Left forelimb (tissue), 1 donor: ENCODE data around the gene RNF225.
"Not testable (repeated sequence)": the region's sequence is repeated elsewhere in the genome, so short reads cannot be mapped to it uniquely, and the experiment has no call there.

Source experiments
- DNase-seq: peaks from one replicate; pipeline ENCODE4 v3.0.0-alpha.2; 2018; ENCODE audit warnings: low spot score

Gene RNF225

GRCh38 chr19:58387338-58388174 lies 7.9 kb upstream of the RNF225 start:
- peak; percentile 33 for DNase-seq

DNA sequence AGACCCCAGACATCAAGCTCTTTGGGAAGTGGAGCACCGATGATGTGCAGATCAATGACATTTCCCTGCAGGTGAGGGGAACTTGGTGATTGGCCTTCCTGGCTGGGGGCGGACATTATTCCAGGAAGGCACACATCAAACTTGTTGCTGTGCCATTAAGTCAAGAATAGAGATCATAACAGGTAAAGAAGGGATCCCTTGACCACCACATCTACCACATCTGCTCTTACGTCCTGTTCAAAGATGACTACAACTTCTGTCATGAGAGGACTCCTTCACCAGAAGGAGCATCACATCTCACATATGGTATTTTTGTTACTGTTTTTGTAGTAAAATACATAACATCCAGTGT lies 7.3 kb upstream of the RNF225 start:
- DNase-seq, result no peak

- no peak for DNase-seq
Observed at GRCh38 chr19:58392945-58393724, 2.3 kb upstream of the RNF225 start.

DNA sequence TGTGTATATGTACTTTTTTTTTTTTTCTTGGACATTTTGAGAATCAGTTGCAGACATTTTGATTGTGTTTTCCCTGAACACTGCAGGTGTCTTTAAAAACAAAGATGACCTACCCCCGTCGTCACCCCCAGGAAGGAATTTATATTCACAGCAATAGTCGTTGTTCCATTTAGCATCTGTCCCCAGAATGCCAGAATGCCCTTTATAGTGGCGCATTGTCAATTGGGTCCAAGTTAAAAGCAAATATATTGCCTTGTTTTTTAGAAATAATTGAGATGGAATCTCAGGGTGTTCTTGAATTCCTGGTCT lies 1.8 kb upstream of the RNF225 start:
- no peak for DNase-seq

DNA sequence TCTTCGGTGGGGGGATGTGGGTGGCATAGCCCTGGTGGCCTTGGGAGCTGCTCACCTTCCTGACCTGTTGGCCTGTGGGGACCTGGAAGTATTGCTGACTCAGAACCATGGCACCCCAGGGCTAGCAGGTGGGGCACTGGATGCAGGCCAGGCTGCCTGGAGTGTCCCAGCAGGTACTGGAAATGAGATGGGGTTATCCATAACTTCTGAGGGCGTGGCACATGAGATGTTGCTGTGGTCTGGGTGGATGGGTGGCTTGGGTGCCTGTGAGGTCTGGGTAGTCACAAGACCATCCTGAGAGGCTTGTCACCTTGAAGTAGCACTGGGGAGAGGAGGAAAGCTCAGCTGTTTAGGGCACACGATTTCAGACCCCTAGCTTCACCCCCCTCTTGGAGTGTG lies 636 bp upstream of the RNF225 start:
- DNase-seq, result no peak

GRCh38 chr19:58395979-58396627 lies 647 bp downstream of the RNF225 start:
- DNase-seq, result no peak

- no peak for DNase-seq
Observed at GRCh38 chr19:58396691-58397532, 1.5 kb downstream of the RNF225 start.

DNA sequence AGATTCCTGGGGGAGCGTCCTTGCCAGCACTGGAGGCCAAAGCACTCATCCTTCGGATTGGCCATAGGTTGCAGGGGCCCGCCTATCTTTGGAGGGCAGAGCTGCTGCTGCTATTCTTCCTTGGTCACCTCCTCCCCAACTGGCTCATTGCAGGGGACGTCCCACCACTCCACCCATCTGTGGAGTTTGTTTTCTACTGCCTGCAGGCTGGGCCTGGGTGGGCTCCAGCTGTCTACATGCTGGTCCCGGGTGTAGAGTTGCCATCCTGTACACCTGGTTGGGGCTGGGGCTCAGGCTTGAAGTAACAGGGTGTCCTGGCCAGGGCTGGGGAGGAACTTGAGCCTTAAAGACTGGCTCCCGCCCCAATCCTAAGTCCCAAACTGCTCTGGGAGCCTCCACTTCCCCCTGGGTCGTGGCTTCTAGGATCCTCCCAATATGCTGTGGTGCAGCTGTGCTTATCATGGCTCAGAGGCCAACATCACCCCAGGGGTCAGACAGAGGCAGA lies 2.1 kb downstream of the RNF225 start:
- no peak for DNase-seq

DNA sequence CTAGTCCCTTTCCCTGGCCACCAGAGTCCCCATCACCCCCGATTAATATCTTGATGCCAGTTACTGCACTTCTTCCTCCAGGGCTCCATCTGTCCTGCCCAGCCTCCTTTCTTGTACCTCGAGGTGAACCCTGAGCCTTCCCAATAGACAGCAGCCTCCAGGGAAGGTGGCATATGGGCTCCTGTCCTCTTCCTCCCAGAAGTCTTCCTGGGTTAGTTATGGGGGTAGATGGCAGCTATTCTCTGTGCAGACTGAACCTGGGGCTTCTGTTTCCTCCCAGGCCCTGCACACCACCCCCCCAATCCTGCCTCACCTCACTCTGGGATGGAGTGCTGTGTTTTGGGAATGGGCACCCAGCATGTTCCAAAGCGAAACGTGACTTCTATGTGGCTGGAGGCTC lies 2.6 kb downstream of the RNF225 start:
- DNase-seq, result no peak

DNA sequence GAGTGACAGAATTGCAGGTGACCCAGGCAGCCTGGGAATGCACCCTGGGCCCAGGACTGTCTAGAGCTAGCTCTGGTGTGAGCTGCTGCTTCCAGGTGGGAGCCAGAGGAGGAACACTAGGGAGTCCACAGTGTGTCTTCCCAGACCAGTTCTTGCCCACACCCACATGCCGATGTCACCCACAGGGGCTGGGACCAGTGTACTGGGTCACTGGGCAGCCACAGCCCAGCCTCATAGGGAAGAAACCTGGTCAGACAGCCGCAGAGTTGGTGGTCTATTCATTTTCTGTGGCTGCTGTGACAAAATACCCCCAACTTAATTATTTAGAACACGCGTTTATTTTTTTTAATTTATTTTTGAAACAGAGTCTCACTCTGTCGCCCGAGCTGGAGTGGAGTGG lies 3.1 kb downstream of the RNF225 start:
- DNase-seq, result no peak

GRCh38 chr19:58399903-58400302 lies 4.4 kb downstream of the RNF225 start:
- DNase-seq, result no peak

DNA sequence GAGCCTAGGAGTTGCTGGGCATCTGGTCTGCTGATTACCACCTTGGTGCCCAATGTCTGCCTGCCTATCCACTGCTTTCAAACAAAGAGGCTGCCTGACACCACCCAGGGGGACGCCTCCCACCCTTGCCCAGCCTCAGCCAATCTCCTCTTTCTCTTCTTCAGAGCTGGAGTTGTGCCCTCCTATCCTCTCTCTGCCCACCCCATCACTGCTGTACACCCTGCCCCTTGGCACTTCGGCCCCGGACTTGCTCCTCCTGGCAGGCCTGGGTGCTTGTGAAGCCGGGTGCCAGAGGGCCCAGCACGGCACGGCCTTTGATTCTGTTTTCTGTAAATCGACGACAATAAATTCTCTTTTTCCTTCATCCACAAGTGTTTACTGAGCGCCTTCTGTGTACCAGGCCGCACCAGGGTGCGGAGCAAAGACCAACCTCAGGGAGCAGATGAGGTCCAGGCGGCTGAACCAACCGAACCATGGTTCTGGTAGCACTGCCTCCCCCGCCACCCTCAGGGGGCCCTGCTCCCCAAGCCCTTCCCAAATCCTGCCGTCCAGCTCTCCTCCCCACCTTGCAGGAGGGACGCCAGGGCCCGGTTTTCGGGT lies 5.0 kb downstream of the RNF225 start:
- DNase-seq, result no peak

DNA sequence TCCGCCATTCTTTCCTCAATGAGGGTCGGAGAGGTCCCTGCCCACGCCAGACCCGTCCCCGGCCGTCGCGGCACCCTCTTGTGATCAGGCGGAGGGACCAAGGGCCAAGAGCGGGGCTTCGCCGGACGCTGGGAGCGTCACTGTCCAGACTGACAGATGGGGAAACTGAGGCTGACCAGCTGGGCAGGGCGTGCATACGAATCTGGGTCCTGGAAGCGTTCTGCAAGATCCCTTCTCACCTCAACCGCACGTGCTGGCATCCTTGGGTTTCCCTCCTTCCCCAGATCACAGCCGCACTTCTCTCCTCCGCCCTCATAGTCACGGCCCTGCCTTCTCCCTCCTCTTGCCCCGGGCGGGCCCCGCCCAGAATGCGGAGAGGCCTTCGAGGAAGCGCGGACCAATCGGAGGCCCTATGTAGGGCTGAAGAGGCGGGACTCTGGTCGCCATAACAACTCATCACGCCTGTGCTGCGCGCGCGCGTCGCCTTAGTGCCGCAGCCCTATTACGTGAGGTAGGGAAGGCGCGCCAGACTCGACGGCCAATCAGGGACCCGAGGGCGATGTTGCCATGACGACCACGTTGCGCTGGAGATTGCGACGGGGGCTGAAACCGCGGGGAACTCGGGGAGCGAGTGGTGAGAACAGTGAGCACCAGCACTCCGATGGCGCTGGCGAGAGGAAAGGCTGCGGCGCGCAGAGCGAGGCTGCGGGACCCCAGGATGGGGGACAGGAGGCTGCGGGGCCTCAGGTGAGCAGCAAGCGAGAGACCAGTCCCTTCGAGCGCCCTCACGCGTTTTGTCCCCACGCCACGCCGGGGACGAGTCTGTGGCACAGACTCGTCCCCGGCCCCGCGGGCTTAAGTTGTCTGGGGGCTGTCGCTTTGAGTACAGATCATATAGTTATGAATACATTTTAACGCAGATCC lies 5.7 kb downstream of the RNF225 start:
- DNase-seq, result peak; percentile 99

DNA sequence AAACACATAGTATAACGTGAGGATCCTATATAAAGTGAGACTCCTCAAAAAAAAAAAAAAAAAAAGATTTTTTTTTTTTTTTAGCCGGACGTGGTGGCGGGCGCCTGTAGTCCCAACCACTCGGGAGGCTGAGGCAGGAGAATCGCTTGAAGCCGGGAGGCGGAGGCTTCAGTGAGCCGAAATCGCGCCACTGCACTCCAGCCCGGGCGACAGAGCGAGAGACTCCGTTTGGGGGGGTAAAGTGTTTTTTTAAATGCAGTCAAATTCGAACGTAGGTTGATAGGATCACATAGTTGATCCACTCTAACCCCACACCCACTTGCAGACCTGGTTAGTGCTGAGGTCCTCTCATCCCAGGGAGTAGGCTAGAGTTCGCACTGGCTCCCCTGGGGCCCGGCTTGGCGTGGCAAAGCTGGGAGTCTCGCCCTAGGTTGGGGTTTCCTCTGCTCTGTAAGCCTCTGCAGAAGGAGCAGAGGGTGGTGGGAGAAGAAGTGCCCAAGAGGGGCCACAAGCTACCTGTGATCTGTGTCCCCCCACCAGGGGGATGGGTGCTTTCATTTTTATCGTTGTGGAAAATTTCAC lies 6.5 kb downstream of the RNF225 start:
- no peak for DNase-seq

GRCh38 chr19:58403920-58404478 lies 8.5 kb downstream of the RNF225 start:
- DNase-seq, result not testable (repeated sequence)

DNA sequence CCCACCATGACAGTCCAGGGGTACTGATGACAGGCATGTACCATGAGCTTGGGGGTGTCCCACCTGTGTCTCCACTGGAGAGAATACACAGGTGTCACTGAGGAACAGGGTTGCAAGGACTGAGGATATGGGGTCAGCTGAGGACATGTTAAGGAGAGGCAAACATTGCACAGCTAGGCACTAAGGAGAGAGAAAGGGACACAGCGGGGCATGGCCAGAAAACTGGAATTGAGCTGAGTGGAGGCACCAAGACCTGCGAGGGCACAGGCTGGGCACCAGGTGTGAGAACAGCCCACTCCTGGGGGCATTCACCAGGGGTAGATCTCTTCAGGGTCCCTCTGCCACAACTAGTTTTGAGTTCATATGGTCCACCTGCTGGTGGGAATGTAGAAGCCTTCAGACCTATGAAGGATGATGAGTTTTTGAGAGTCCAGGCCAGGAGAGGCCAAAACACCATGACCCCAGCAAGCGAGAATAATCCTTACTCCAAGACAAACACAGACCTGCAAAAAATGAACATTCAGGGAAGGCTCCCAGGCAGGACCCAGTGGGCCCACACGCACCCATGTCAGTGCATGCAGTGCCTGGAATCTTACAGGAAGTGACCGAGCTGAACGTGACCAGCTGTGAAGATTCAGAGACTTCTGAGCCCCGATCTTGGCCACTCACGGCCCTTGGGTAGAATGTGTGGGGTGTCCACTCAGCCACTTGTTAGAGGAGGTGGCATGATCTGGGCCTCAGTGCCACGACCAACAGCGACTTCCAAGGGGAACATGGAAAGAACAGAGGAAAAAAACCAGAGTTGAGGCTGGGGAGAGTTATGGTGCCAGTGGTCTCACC lies 11.6 kb downstream of the RNF225 start:
- DNase-seq, result no peak

- DNase-seq, result no peak
Observed at GRCh38 chr19:58407658-58408151, 12.2 kb downstream of the RNF225 start.

DNA sequence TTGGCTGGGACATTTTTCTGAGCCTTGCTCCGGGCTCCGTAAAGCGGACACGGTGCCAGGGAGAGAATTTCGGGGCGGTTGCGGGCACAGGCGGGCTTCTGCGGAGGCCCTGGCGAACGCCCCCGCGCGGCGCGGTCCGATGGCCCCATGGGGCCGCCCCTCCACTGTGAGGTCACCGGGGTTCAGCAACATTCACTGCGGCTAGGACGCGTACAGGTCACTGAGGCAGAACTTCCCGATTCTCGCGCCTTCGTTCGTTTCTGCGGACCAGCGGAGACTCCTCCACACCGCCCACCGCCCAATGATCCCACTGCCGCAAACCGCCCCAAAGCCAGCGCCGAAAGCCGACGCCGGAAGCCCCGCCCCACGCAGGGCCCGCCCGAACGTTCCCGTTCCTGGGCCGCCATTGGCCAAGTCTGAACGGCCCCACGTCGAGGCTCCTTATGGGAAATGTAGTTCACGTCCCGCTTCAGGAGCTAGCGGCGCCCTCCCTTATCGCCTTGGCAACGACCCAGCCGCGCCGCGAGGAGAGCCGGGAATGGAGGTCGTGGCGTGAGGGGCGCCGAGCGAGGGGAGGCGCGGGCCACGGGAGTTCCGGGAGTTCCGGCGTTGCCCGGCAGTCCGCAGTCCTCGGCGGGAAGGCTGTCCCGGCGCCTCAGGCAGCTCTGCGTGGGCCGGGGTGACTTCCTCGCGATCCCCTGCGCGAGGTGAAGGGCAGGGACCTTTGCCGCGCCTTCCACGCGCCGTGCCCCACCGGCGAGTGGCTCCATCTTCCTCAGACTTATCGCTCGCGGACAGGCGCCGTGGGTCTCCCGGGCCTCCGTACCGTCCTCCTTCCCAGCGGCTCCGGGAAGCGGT lies 12.9 kb downstream of the RNF225 start, which contains the start of gene ZNF584:
ZNF584 (plus strand) TSS at position 498 of the 858 bp plus-strand sequence. CDS start 499 bp downstream, outside the sequence.
- DNase-seq, result peak; percentile 97
